AG09309 (cell line): ENCODE data around the gene EPHB2.
A peak's percentile ranks its signal among the peaks of the same experiment; 100 is the strongest.

Experiments
- DNase-seq: peaks from one replicate; pipeline ENCODE4 v3.0.0-alpha.2; 2010; ENCODE audit warnings: low read depth
- H3K4me3 ChIP-seq: 2 replicates; pipeline ENCODE4 v1.5.1; 2011; ENCODE audit warnings: mild to moderate bottlenecking, low read depth, low read length, moderate library complexity; ENCODE audit not compliant: control insufficient read depth
- CTCF ChIP-seq: IDR thresholded peaks from 2 replicates; pipeline ENCODE4 v1.5.1; 2011; ENCODE audit warnings: mild to moderate bottlenecking, low read depth, low read length, inconsistent platforms; ENCODE audit not compliant: insufficient read depth, control insufficient read depth; ENCODE audit errors: missing control alignments

EPHB2 gene

GRCh38 chr1:22861764-22862440 lies 151.3 kb downstream of the EPHB2 start:
- peak; percentile 31 for DNase-seq
- H3K4me3 ChIP-seq = no peak overlapping the region
- TF ChIP-seq CTCF = peak; percentile 92

GRCh38 chr1:22862752-22863151 lies 152.1 kb downstream of the EPHB2 start:
- no peak for DNase-seq
- TF ChIP-seq CTCF = no peak
- no peak overlapping the region for H3K4me3 ChIP-seq

- DNase-seq = no peak
- H3K4me3 ChIP-seq = no peak overlapping the region
- TF ChIP-seq CTCF = no peak
Measured at GRCh38 chr1:22863766-22864165, 153.1 kb downstream of the EPHB2 start.

- DNase-seq = no peak
- no peak for TF ChIP-seq CTCF
Measured at GRCh38 chr1:22864886-22865285, 154.2 kb downstream of the EPHB2 start.

GRCh38 chr1:22865736-22866135 lies 155.1 kb downstream of the EPHB2 start:
- no peak for TF ChIP-seq CTCF
- no peak for DNase-seq
- no peak overlapping the region for H3K4me3 ChIP-seq

More at GRCh38 chr1:22864886-22865285, 154.2 kb downstream of the EPHB2 start:
- H3K4me3 ChIP-seq = no peak overlapping the region

- no peak for DNase-seq
- H3K4me3 ChIP-seq = no peak overlapping the region
- TF ChIP-seq CTCF = no peak
Measured at GRCh38 chr1:22866868-22867267, 156.2 kb downstream of the EPHB2 start.
